Measurements from ENCODE around the gene SPA17. TPM values are rescaled to one million over a fixed set of nuclear protein-coding genes. Genes with fewer than 3 reads are reported as not detected.

Gene SPA17
- 25.2 and 33.1 TPM in 2 replicates for total RNA-seq

DNA sequence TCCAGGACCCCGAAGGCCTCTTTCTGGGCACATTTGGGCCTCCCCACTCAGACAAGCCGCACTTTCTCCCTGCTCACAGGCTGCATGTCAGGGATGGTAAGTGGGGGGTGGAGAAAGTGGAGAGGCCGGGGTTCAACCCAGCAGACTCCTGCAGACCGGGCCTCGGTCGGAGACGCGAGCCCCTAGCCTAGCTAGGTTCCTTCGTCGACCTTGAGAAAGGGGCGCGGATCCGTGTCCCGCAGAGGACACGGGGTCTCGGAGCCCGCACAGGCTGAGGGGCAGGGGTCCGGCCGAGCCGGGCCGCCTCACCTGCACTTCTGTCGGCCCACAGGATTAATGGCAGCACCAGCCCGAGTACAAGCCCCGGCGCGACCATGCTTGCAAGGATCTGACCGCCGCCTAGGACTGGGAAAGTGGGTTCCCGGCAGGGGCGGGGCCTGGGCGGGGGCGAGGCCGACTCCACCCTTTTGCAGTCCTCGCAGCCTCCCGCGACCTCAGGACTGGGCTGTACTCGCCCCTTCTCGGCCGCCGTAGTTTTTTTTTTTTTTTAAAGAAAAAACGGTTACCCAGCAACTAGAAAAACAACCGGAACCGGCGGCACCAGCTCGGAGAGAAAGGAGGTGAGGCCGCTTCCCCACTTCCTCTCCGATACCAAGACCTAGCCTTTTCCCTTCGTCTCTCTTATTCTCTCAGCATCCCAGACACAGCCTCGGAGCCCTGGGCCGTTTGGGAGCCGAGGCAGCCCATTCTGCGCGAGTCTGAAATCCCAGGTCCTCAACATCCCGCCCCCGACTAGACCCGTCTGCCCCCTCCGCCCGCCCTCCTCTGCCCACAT is at the start of gene SPA17, which contains the start of gene SIAE:
TSS of gene SPA17 (plus strand) at position 572 of the 835 bp plus-strand sequence. CDS start 1,361 bp downstream, outside the sequence.
TSS of gene SIAE (minus strand) at position 407 of the 835 bp plus-strand sequence. CDS start at position 376, 31 bp downstream.

DNA sequence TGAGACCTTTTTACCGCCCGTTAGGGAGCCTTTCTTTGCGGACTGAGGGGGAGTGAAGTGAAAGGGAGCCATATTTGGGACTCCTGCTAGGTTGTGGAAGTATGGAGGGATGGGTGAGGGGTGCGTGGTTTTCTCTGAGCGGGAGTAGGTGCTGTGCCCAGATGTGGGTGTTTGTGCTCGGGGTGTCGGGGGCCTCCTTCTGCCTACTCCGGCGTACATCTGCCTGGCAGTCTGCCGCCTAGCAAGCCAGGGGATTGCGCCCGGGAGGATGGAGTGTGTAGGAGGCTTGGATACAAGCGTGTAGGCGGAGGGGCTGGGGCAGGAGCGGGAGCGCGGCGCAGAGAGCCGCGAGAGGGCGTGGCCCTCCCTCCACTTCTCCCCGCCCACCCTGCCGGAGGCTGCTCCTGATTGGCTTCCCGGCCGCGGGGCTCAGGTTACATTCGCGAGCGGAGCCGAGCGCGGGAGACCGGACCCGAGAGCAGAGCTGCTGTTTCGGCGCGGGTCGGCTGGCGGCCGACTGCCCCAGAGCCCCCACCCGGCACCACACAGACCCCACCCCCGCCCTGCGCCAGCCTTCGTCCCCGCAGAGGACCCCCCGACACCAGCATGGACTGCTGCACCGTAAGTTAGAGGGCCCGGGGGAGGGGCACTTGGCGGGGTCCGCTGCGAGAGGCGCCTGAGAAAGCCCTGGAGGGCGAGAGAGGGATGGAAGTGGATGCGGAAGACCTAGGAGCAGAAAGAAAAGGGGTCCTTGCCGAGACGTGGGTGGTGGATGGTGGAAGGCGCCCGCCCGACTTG is 66.0 kb downstream of the SPA17 start, which contains the start of gene NRGN:
TSS of gene NRGN (plus strand) at position 464 of the 798 bp plus-strand sequence. CDS start at position 607, 143 bp downstream.

Other genes with a start within 250 kb of the SPA17 start
- gene OR8B4, start 249.0 kb upstream of the SPA17 start, total RNA-seq: not detected in 2 replicates
- not detected in 2 replicates for gene OR8B8, start 228.2 kb upstream of the SPA17 start, total RNA-seq
- not detected in 2 replicates for gene OR8B12, start 130.2 kb upstream of the SPA17 start, total RNA-seq
- gene OR8A1, start 103.9 kb upstream of the SPA17 start, total RNA-seq: not detected in 2 replicates
- gene PANX3, start 62.5 kb upstream of the SPA17 start, total RNA-seq: not detected in 2 replicates
- 18.5 and 20.5 TPM in 2 replicates for gene TBRG1, start 51.0 kb upstream of the SPA17 start, total RNA-seq
- 9.4 and 10.9 TPM in 2 replicates for gene SIAE, start 165 bp upstream of the SPA17 start, total RNA-seq
- gene NRGN, start 66.0 kb downstream of the SPA17 start, total RNA-seq: 6.6 and 7.1 TPM in 2 replicates
- gene VSIG2, start 78.4 kb downstream of the SPA17 start, total RNA-seq: 0.17 and 0.74 TPM in 2 replicates
- gene ESAM, start 88.4 kb downstream of the SPA17 start, total RNA-seq: under 0.01 and 0.17 TPM in 2 replicates
- gene MSANTD2, start 126.5 kb downstream of the SPA17 start, total RNA-seq: 6.5 and 7.1 TPM in 2 replicates
- gene ROBO3, start 191.5 kb downstream of the SPA17 start, total RNA-seq: 31.7 and 37.8 TPM in 2 replicates
- 2.2 and 2.7 TPM in 2 replicates for gene ROBO4, start 224.0 kb downstream of the SPA17 start, total RNA-seq
- gene HEPN1, start 245.3 kb downstream of the SPA17 start, total RNA-seq: not detected in 2 replicates